CD14-positive monocyte (primary cell): Measurements from ENCODE around the gene ITSN1. TPM values are rescaled to one million over a fixed set of nuclear protein-coding genes. Genes with fewer than 3 reads are reported as not detected.
A peak's percentile ranks its signal among the peaks of the same experiment; 100 is the strongest.

ENCODE experiments used
- DNase-seq, 3 donors: peaks; one replicate each; pipeline ENCODE4 v3.0.0-alpha.2; 2011 to 2022
- H2AFZ ChIP-seq: 2 replicates; pipeline ENCODE4 v1.6.0; 2012; ENCODE audit warnings: mild to moderate bottlenecking, low read depth, low read length, inconsistent platforms; ENCODE audit not compliant: insufficient read depth, poor library complexity, severe bottlenecking
- H3K27ac ChIP-seq, 2 donors: 1 replicate in 1 of 2; 2 replicates in 1 of 2; pipeline ENCODE4 v1.5.1; 2012 to 2013; ENCODE audit warnings: low read length in 2 of 2, control low read depth in 1 of 2, inconsistent platforms in 1 of 2, low read depth in 1 of 2, mild to moderate bottlenecking in 1 of 2
- H3K27me3 ChIP-seq, 2 donors: one replicate each; pipeline versions ENCODE4 v1.6.0 to v1.6.1; 2011 to 2013; ENCODE audit warnings: low read length in 2 of 2; ENCODE audit not compliant: control insufficient read depth in 2 of 2, insufficient read depth in 2 of 2
- H3K36me3 ChIP-seq, 2 donors: replicated peaks in 1 of 2; 1 replicate in 1 of 2; 2 replicates in 1 of 2; pipeline versions ENCODE4 v1.5.1 to v1.6.1; 2012 to 2013; ENCODE audit warnings: low read length in 2 of 2, control low read depth in 1 of 2, inconsistent platforms in 1 of 2, mild to moderate bottlenecking in 1 of 2; ENCODE audit not compliant: insufficient read depth in 2 of 2, control insufficient read depth in 1 of 2
- H3K4me1 ChIP-seq, 2 donors: 1 replicate in 1 of 2; 2 replicates in 1 of 2; pipeline versions ENCODE4 v1.5.1 to v1.6.1; 2012 to 2013; ENCODE audit warnings: low read length in 2 of 2, control low read depth in 1 of 2, inconsistent platforms in 1 of 2, mild to moderate bottlenecking in 1 of 2, moderate library complexity in 1 of 2; ENCODE audit not compliant: insufficient read depth in 2 of 2, control insufficient read depth in 1 of 2
- H3K4me2 ChIP-seq: replicated peaks from 2 replicates; pipeline ENCODE3; 2012; ENCODE audit warnings: low read length, moderate library complexity, mild to moderate bottlenecking; ENCODE audit not compliant: poor library complexity, severe bottlenecking; ENCODE audit errors: extremely low read depth
- H3K4me3 ChIP-seq, 3 experiments: fragments of 200-600 bp in 1 of 3; sonication (generic) in 1 of 3; replicated peaks in 1 of 3; 1 replicate in 2 of 3; 2 replicates in 1 of 3; pipeline ENCODE4 v1.5.1; 2011 to 2013; ENCODE audit warnings: low read length in 3 of 3, mild to moderate bottlenecking in 3 of 3, control low read depth in 2 of 3, low read depth in 2 of 3, inconsistent platforms in 1 of 3, moderate library complexity in 1 of 3
- H3K79me2 ChIP-seq: 2 replicates; pipeline ENCODE4 v1.6.0; 2012; ENCODE audit warnings: mild to moderate bottlenecking, control low read depth, inconsistent platforms, low read length, moderate library complexity; ENCODE audit not compliant: insufficient read depth
- H3K9ac ChIP-seq: 2 replicates; pipeline ENCODE4 v1.6.0; 2017; ENCODE audit warnings: low read length, mild to moderate bottlenecking; ENCODE audit not compliant: insufficient read depth, poor library complexity, severe bottlenecking
- H3K9me3 ChIP-seq, 2 donors: replicated peaks in 1 of 2; 1 replicate in 1 of 2; 2 replicates in 1 of 2; pipeline versions ENCODE4 v1.5.1 to v1.6.1; 2012 to 2013; ENCODE audit warnings: low read length in 2 of 2, control low read depth in 1 of 2; ENCODE audit not compliant: control insufficient read depth in 1 of 2, insufficient read depth in 1 of 2
- H4K20me1 ChIP-seq: 2 replicates; pipeline ENCODE4 v1.6.0; 2012; ENCODE audit warnings: mild to moderate bottlenecking, low read length, control low read depth, moderate library complexity; ENCODE audit not compliant: insufficient read depth
- H3K27ac Mint-ChIP-seq, 7 donors: one replicate each; pipeline ENCODE4 v1.8.0; 2020; ENCODE audit warnings: mild to moderate bottlenecking in 7 of 7, mixed read lengths in 7 of 7, moderate library complexity in 6 of 7, inconsistent platforms in 2 of 7
- H3K27me3 Mint-ChIP-seq, 3 donors: one replicate each; pipeline ENCODE4 v1.8.0; 2021 to 2022; ENCODE audit warnings: low read depth in 3 of 3, mild to moderate bottlenecking in 3 of 3, mixed read lengths in 3 of 3, moderate library complexity in 3 of 3, inconsistent platforms in 1 of 3
- H3K36me3 Mint-ChIP-seq, 2 donors: one replicate each; pipeline ENCODE4 v1.8.0; 2020; ENCODE audit warnings: mixed read lengths in 2 of 2, inconsistent platforms in 1 of 2, mild to moderate bottlenecking in 1 of 2
- H3K4me1 Mint-ChIP-seq: one replicate; pipeline ENCODE4 v1.8.0; 2020; ENCODE audit warnings: mild to moderate bottlenecking, mixed read lengths
- H3K4me3 Mint-ChIP-seq, 2 donors: one replicate each; pipeline ENCODE4 v1.8.0; 2020; ENCODE audit warnings: mild to moderate bottlenecking in 2 of 2, mixed read lengths in 2 of 2, moderate library complexity in 1 of 2
- H3K9me3 Mint-ChIP-seq, 7 donors: one replicate each; pipeline ENCODE4 v1.8.0; 2020 to 2022; ENCODE audit warnings: mixed read lengths in 7 of 7, mild to moderate bottlenecking in 6 of 7, moderate library complexity in 6 of 7, inconsistent platforms in 2 of 7
- CTCF ChIP-seq: fragments of 200-600 bp; IDR thresholded peaks from one replicate; pipeline ENCODE4 v1.8.0; 2022; ENCODE audit warnings: antibody characterized with exemption, mild to moderate bottlenecking
- WGBS: methylation state at CpG from one replicate; pipeline ENCODE4 v1.1.5; 2013; ENCODE audit warnings: missing lambda C conversion rate; ENCODE audit not compliant: insufficient coverage; 5-methylcytosine and 5-hydroxymethylcytosine counted together
- intact Hi-C, 2 donors: fragments of 100-400 bp; cut with micrococcal nuclease; formaldehyde crosslinking; loops; one replicate each; pipeline versions ENCODE4 v1.15.0 to v1.15.1; 2023
- polyA plus RNA-seq, 3 donors: library from polyadenylated mRNA; depleted of rRNA in 1 of 3; unstranded in 2 of 3; stranded (reverse) in 1 of 3; fragments of 300-500 nt in 2 of 3; fragments of >200 nt in 1 of 3; fragmentation: Illumina TruSeq in 2 of 3; gene quantifications; 1 replicate in 2 of 3; 2 replicates in 1 of 3; pipeline ENCODE4 v1.2.3, GENCODE V29; 2012 to 2021

The ITSN1 gene
- polyA plus RNA-seq, 3 donors = 4.7 to 10.3 (median 5.1) TPM

GRCh38 chr21:33774551-33774950, 132.2 kb downstream of the ITSN1 start:
- H3K27ac ChIP-seq = no peak overlapping the region
- H3K9me3 Mint-ChIP-seq = peaks cover 2 to 14% (median 10%) of the 10 kb centered on the region in 7 donors
- H3K4me2 ChIP-seq = no peak overlapping the region
- H3K79me2 ChIP-seq = no peaks in the 10 kb centered on the region
- no peak overlapping the region for H2AFZ ChIP-seq
- no peaks in the 10 kb centered on the region for H3K9me3 ChIP-seq
- no peak for TF ChIP-seq CTCF
- no peaks in the 10 kb centered on the region for H3K27me3 ChIP-seq
- intact Hi-C loops = no loop called here
- peaks cover 6% of the 10 kb centered on the region for H3K4me1 Mint-ChIP-seq
- no peaks in the 10 kb centered on the region for H3K4me1 ChIP-seq
- H3K27ac Mint-ChIP-seq = peak overlapping the region in 4 of 7 donors; percentile 1 to 70 (median 12)
- no peak overlapping the region for H3K4me3 ChIP-seq
- H3K27me3 Mint-ChIP-seq = peaks cover 0 to under 1% (median 0%) of the 10 kb centered on the region in 3 donors
- H4K20me1 ChIP-seq = no peaks in the 10 kb centered on the region
- H3K9ac ChIP-seq = no peak overlapping the region
- WGBS = no CpG with 5 or more reads among the region's 4 CpGs
- peak in 1 of 3 donors; percentile 4 for DNase-seq
- H3K4me3 Mint-ChIP-seq = no peak overlapping the region
- peaks cover 60% of the 10 kb centered on the region in 2 donors for H3K36me3 Mint-ChIP-seq
- peaks cover 33 to 44% of the 10 kb centered on the region in 2 donors for H3K36me3 ChIP-seq

- no peak for TF ChIP-seq CTCF
- no peak overlapping the region for H3K4me2 ChIP-seq
- H3K4me3 ChIP-seq = no peak overlapping the region
- H3K9me3 Mint-ChIP-seq = peaks cover 2 to 14% (median 10%) of the 10 kb centered on the region in 7 donors
- no peaks in the 10 kb centered on the region for H3K27me3 ChIP-seq
- no peak overlapping the region for H3K9ac ChIP-seq
- no peak for DNase-seq
- peaks cover 33 to 47% of the 10 kb centered on the region in 2 donors for H3K36me3 ChIP-seq
- no peaks in the 10 kb centered on the region for H4K20me1 ChIP-seq
- no peak overlapping the region for H3K27ac ChIP-seq
- peaks cover 61 to 62% of the 10 kb centered on the region in 2 donors for H3K36me3 Mint-ChIP-seq
- H3K27me3 Mint-ChIP-seq = no peaks in the 10 kb centered on the region
- peak overlapping the region in 2 of 7 donors; percentile 37 for H3K27ac Mint-ChIP-seq
- no peak overlapping the region for H3K4me3 Mint-ChIP-seq
- no peaks in the 10 kb centered on the region for H3K9me3 ChIP-seq
- no peaks in the 10 kb centered on the region for H3K4me1 ChIP-seq
- intact Hi-C loops = no loop called here
- WGBS = 100% methylated on average over 2 of the region's 2 CpGs
- H3K4me1 Mint-ChIP-seq = peaks cover 6% of the 10 kb centered on the region
- no peaks in the 10 kb centered on the region for H3K79me2 ChIP-seq
- no peak overlapping the region for H2AFZ ChIP-seq
These were observed 133.0 kb downstream of the ITSN1 start for GRCh38 chr21:33775100-33775828.
